Glutamatergic neuron (in vitro differentiated cells): Measurements from ENCODE around the gene F12. TPM values are rescaled to one million over a fixed set of nuclear protein-coding genes. Genes with fewer than 3 reads are reported as not detected.
A peak's percentile ranks its signal among the peaks of the same experiment; 100 is the strongest.

Experiments
- DNase-seq: peaks from one replicate; pipeline ENCODE4 v3.0.0; 2022
- H3K27ac Mint-ChIP-seq: one replicate; pipeline ENCODE4 v1.8.0; 2020; ENCODE audit warnings: mild to moderate bottlenecking, mixed read lengths, inconsistent platforms; ENCODE audit not compliant: unreplicated experiment
- H3K27me3 Mint-ChIP-seq: one replicate; pipeline ENCODE4 v1.8.0; 2020; ENCODE audit warnings: mild to moderate bottlenecking, moderate library complexity, mixed read lengths, inconsistent platforms; ENCODE audit not compliant: unreplicated experiment
- H3K36me3 Mint-ChIP-seq: one replicate; pipeline ENCODE4 v1.8.0; 2020; ENCODE audit warnings: mild to moderate bottlenecking, mixed read lengths, inconsistent platforms; ENCODE audit not compliant: unreplicated experiment
- H3K4me1 Mint-ChIP-seq: one replicate; pipeline ENCODE4 v1.8.0; 2020; ENCODE audit warnings: mild to moderate bottlenecking, low read depth, mixed read lengths, inconsistent platforms; ENCODE audit not compliant: unreplicated experiment
- H3K4me3 Mint-ChIP-seq: one replicate; pipeline ENCODE4 v1.8.0; 2020; ENCODE audit warnings: mild to moderate bottlenecking, mixed read lengths, inconsistent platforms; ENCODE audit not compliant: unreplicated experiment
- H3K9me3 Mint-ChIP-seq: one replicate; pipeline ENCODE4 v1.8.0; 2020; ENCODE audit warnings: mild to moderate bottlenecking, moderate library complexity, mixed read lengths, inconsistent platforms; ENCODE audit not compliant: unreplicated experiment
- CTCF ChIP-seq: fragments of 200-600 bp; sonication (generic); IDR thresholded peaks from one replicate; pipeline ENCODE4 v1.5.0; 2021; ENCODE audit not compliant: partially characterized antibody, unreplicated experiment
- total RNA-seq: library from RNA; stranded (reverse); fragmentation: NEBNext Ultra II Directional; extraction: Animal tissue kit (Norgen Biotek cat#: 25700); gene quantifications from one replicate; pipeline ENCODE4 v1.2.1, GENCODE V29; 2021; ENCODE audit not compliant: unreplicated experiment

F12 gene
- total RNA-seq, 1 donor from 2014 or later, result 5.4 TPM

DNA sequence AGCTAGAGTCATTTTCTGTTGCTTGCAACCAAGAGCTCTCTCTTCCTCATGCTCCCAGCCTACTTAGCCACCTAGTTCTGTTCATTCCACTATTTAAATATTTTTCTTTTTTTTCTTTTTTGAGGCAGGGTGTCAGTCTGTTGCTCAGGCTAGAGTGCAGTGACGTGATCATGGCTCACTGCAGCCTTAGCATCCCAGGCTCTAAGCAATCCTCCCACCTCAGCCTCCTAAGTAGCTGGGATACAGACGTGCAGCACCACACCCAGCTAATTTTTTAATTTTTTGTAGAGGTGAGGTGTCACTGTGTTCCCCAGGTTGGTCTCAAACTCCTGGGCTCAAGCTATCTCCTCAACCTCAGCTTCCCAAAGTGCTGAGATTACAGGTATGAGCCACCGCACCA lies 5.1 kb upstream of the F12 start:
- peaks cover 8% of the 10 kb centered on the region for H3K27me3 Mint-ChIP-seq
- H3K9me3 Mint-ChIP-seq, result peaks cover 2% of the 10 kb centered on the region
- H3K27ac Mint-ChIP-seq, result no peak overlapping the region
- no peak overlapping the region for H3K4me3 Mint-ChIP-seq
- no peak for TF ChIP-seq CTCF
- no peak for DNase-seq
- no peaks in the 10 kb centered on the region for H3K36me3 Mint-ChIP-seq
- no peaks in the 10 kb centered on the region for H3K4me1 Mint-ChIP-seq

GRCh38 chr5:177412603-177413233 lies 3.4 kb upstream of the F12 start:
- no peaks in the 10 kb centered on the region for H3K36me3 Mint-ChIP-seq
- TF ChIP-seq CTCF, result no peak
- peaks cover 13% of the 10 kb centered on the region for H3K27me3 Mint-ChIP-seq
- no peaks in the 10 kb centered on the region for H3K4me1 Mint-ChIP-seq
- H3K27ac Mint-ChIP-seq, result no peak overlapping the region
- DNase-seq, result no peak
- peaks cover 2% of the 10 kb centered on the region for H3K9me3 Mint-ChIP-seq
- H3K4me3 Mint-ChIP-seq, result no peak overlapping the region

DNA sequence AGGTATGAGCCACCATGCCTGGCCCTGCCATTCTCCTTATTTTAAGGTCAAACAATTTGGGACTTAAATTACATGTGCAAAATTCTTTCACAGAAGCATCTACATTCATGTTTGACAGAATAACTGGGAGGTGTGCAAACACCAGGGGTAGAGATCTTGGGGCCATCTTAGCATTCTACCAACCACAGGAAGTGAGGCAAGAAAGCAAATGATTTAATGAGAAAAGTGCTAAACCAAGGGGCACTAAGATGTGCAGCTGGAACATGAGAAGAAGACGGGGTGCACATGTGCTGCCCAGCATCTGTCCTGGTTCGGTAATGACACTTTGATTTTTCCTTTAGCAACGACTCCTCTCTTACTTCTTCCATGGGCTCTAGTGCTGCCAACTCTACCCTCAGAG lies 1.2 kb upstream of the F12 start:
- Mint-ChIP-seq H3K27ac (no peak overlapping the region), H3K9me3 (peaks cover 3% of the 10 kb centered on the region), H3K4me3 (no peak overlapping the region), H3K27me3 (peaks cover 8% of the 10 kb centered on the region), H3K4me1 (no peaks in the 10 kb centered on the region), H3K36me3 (no peaks in the 10 kb centered on the region)
- no peak for TF ChIP-seq CTCF
- no peak for DNase-seq

- DNase-seq, result no peak
- peaks cover 16% of the 10 kb centered on the region for H3K27me3 Mint-ChIP-seq
- peaks cover 4% of the 10 kb centered on the region for H3K4me1 Mint-ChIP-seq
- peaks cover 8% of the 10 kb centered on the region for H3K9me3 Mint-ChIP-seq
- no peak overlapping the region for H3K4me3 Mint-ChIP-seq
- H3K27ac Mint-ChIP-seq, result no peak overlapping the region
- TF ChIP-seq CTCF, result no peak
- no peaks in the 10 kb centered on the region for H3K36me3 Mint-ChIP-seq
Observed at GRCh38 chr5:177405805-177406204, 3.6 kb downstream of the F12 start.

DNA sequence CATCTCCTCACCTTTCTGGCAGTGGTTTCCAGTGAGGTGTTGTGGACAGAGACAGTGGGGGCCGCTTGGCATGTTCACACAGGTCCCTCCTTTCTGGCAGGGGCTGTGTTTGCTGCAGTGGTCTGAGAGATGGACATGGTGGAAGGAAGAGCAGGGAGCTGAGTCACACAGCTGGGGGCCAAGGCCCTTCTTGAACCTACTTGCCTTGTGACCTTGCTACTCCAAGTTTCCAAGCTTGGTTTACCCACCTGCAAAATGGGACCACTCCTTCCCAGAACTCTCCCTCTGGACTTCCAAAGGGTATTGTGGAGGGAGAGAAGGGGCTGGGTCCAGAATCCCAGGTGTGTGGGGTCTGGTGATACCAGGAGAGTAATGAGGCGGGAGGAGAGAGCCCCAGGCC lies 4.1 kb downstream of the F12 start:
- H3K4me3 Mint-ChIP-seq, result peak overlapping the region; percentile 63
- TF ChIP-seq CTCF, result no peak
- H3K9me3 Mint-ChIP-seq, result peaks cover 8% of the 10 kb centered on the region
- DNase-seq, result no peak
- H3K27me3 Mint-ChIP-seq, result peaks cover 16% of the 10 kb centered on the region
- H3K4me1 Mint-ChIP-seq, result peaks cover 4% of the 10 kb centered on the region
- no peaks in the 10 kb centered on the region for H3K36me3 Mint-ChIP-seq
- H3K27ac Mint-ChIP-seq, result no peak overlapping the region
